ENCODE data around the gene GCK. TPM values are rescaled to one million over a fixed set of nuclear protein-coding genes. Genes with fewer than 3 reads are reported as not detected.

The GCK gene
- total RNA-seq, 1 donor from 2014 or later, result 1.7 TPM

- Histone ChIP-seq H3K4me1 (peaks cover 28% of the 10 kb centered on the region), H3K27ac (peak overlapping the region; percentile 98), H3K36me3 (peaks cover 0 to 67% of the 10 kb centered on the region in 2 donors), H3K27me3 (no peaks in the 10 kb centered on the region), H3K9me3 (no peaks in the 10 kb centered on the region), H3K4me3 (no peak overlapping the region)
- intact Hi-C loops (cut with DNase I), result no loop called here
- TF ChIP-seq POLR2AphosphoS5 (IDR thresholded peaks at IDR 0.05; ENCODE audit: insufficient read depth in 1 of 2, low read depth in 1 of 2), result no peak
- no peak for TF ChIP-seq POLR2A (IDR thresholded peaks at IDR 0.05)
- TF ChIP-seq CTCF (IDR thresholded peaks at IDR 0.05), result no peak
- DNase-seq (ENCODE audit: extremely low spot score in 2 of 2), result no peak
These were observed 80.2 kb downstream of the GCK start for GRCh38 chr7:44108768-44109750.

GRCh38 chr7:44107961-44108767, 81.1 kb downstream of the GCK start:
- H3K4me3 ChIP-seq, result peak overlapping the region in 1 of 2 donors; percentile 10
- TF ChIP-seq POLR2AphosphoS5 (IDR thresholded peaks at IDR 0.05; ENCODE audit: insufficient read depth in 1 of 2, low read depth in 1 of 2) (no peak), CTCF (IDR thresholded peaks at IDR 0.05) (no peak), POLR2A (IDR thresholded peaks at IDR 0.05) (no peak)
- peaks cover 36% of the 10 kb centered on the region for H3K4me1 ChIP-seq
- H3K36me3 ChIP-seq, result peaks cover 0 to 58% of the 10 kb centered on the region in 2 donors
- H3K27ac ChIP-seq, result peak overlapping the region; percentile 98
- intact Hi-C loops (cut with DNase I), result no loop called here
- DNase-seq (ENCODE audit: extremely low spot score in 2 of 2), result no peak
- no peaks in the 10 kb centered on the region for H3K9me3 ChIP-seq
- H3K27me3 ChIP-seq, result no peaks in the 10 kb centered on the region

GRCh38 chr7:44107116-44107960, 81.9 kb downstream of the GCK start:
- H3K36me3 ChIP-seq, result peaks cover 0 to 54% of the 10 kb centered on the region in 2 donors
- H3K27me3 ChIP-seq, result no peaks in the 10 kb centered on the region
- peaks cover 44% of the 10 kb centered on the region for H3K4me1 ChIP-seq
- TF ChIP-seq POLR2A (IDR thresholded peaks at IDR 0.05), result no peak
- TF ChIP-seq CTCF (IDR thresholded peaks at IDR 0.05), result no peak
- TF ChIP-seq POLR2AphosphoS5 (IDR thresholded peaks at IDR 0.05; ENCODE audit: insufficient read depth in 1 of 2, low read depth in 1 of 2), result no peak
- intact Hi-C loops (cut with DNase I), result no loop called here
- H3K4me3 ChIP-seq, result peak overlapping the region in 1 of 2 donors; percentile 10
- no peak for DNase-seq (ENCODE audit: extremely low spot score in 2 of 2)
- peak overlapping the region; percentile 98 for H3K27ac ChIP-seq
- no peaks in the 10 kb centered on the region for H3K9me3 ChIP-seq

- no peak for DNase-seq (ENCODE audit: extremely low spot score in 2 of 2)
- intact Hi-C loops (cut with DNase I), result no loop called here
- peak overlapping the region; percentile 98 for H3K27ac ChIP-seq
- peaks cover 52% of the 10 kb centered on the region for H3K4me1 ChIP-seq
- H3K36me3 ChIP-seq, result peaks cover 0 to 48% of the 10 kb centered on the region in 2 donors
- no peaks in the 10 kb centered on the region for H3K27me3 ChIP-seq
- no peaks in the 10 kb centered on the region for H3K9me3 ChIP-seq
- peak overlapping the region; percentile 56 to 72 for H3K4me3 ChIP-seq
- TF ChIP-seq POLR2A (IDR thresholded peaks at IDR 0.05) (no peak), POLR2AphosphoS5 (IDR thresholded peaks at IDR 0.05; ENCODE audit: insufficient read depth in 1 of 2, low read depth in 1 of 2) (no peak), CTCF (IDR thresholded peaks at IDR 0.05) (no peak)
These were observed 82.8 kb downstream of the GCK start for GRCh38 chr7:44106311-44107065.

All from vagina (tissue), 2 donors.